PC-3 (cell line): ENCODE data around the gene VWA3B. TPM values are rescaled to one million over a fixed set of nuclear protein-coding genes. Genes with fewer than 3 reads are reported as not detected.

Source experiments
- ATAC-seq: fragments of 200-7000 bp; cut with Tn5 transposase; 2 replicates; pipeline ENCODE4 v1.9.1; 2020; ENCODE audit warnings: mild to moderate bottlenecking, moderate library complexity
- BruUV-seq: library from RNA; stranded (reverse); fragments of 400-500 nt; replicated peaks from 2 replicates; lab custom pipeline; 2021; lab: Mats Ljungman, UMichigan
- CTCF ChIA-PET: fragments of 300-600 bp; sonication (Branson Sonifier 250); formaldehyde crosslinking; loops from one replicate; lab custom pipeline; 2022; ENCODE audit warnings: antibody characterized with exemption; lab: Charles Lee
- POLR2A ChIA-PET: fragments of 300-600 bp; sonication (Branson Sonifier 250); formaldehyde crosslinking; loops from one replicate; lab custom pipeline; 2022; ENCODE audit warnings: antibody characterized with exemption; ENCODE audit not compliant: unreplicated experiment; lab: Charles Lee
- DNase-seq: peaks from one replicate; pipeline ENCODE4 v3.0.0-alpha.2; 2015
- H2AFZ ChIP-seq: fragments of 300-600 bp; sonication (generic); 2 replicates; pipeline ENCODE4 v1.6.0; 2016; ENCODE audit warnings: antibody characterized with exemption, low read length
- H3F3A ChIP-seq: fragments of 300-600 bp; sonication (generic); one replicate; pipeline ENCODE4 v1.6.0; 2017; ENCODE audit warnings: antibody characterized with exemption, low read length, control low read depth, mild to moderate bottlenecking; ENCODE audit not compliant: unreplicated experiment
- H3K27ac ChIP-seq: fragments of 300-600 bp; sonication (generic); 2 replicates; pipeline ENCODE4 v1.5.1; 2016; ENCODE audit warnings: mild to moderate bottlenecking, low read length
- H3K27me3 ChIP-seq: fragments of 300-600 bp; sonication (generic); 2 replicates; pipeline ENCODE4 v1.6.1; 2016; ENCODE audit warnings: low read length, mixed read lengths
- H3K36me3 ChIP-seq: fragments of 300-600 bp; sonication (generic); 2 replicates; pipeline ENCODE4 v1.6.1; 2016; ENCODE audit warnings: low read depth, mixed run types, low read length, mixed read lengths
- H3K4me1 ChIP-seq: fragments of 300-600 bp; sonication (generic); 2 replicates; pipeline ENCODE4 v1.5.1; 2016; ENCODE audit warnings: low read length; ENCODE audit not compliant: insufficient read depth
- H3K4me2 ChIP-seq: fragments of 300-600 bp; sonication (generic); 2 replicates; pipeline ENCODE4 v1.6.0; 2016; ENCODE audit warnings: low read length
- H3K4me3 ChIP-seq: fragments of 300-600 bp; sonication (generic); 2 replicates; pipeline ENCODE4 v1.5.1; 2016; ENCODE audit warnings: mild to moderate bottlenecking, low read length, mixed read lengths
- H3K79me2 ChIP-seq: fragments of 300-600 bp; sonication (generic); 2 replicates; pipeline ENCODE4 v1.6.1; 2017; ENCODE audit warnings: low read length, mixed read lengths
- H3K9ac ChIP-seq: fragments of 300-600 bp; sonication (generic); 2 replicates; pipeline ENCODE4 v1.6.0; 2016; ENCODE audit warnings: mild to moderate bottlenecking, low read length
- H3K9me2 ChIP-seq: fragments of 300-600 bp; sonication (generic); replicated peaks from 2 replicates; pipeline ENCODE4 v1.6.1; 2016; ENCODE audit warnings: mixed run types, low read length, mixed read lengths
- H3K9me3 ChIP-seq: fragments of 300-600 bp; sonication (generic); 2 replicates; pipeline ENCODE4 v1.6.1; 2016; ENCODE audit warnings: low read length, mixed read lengths
- H4K20me1 ChIP-seq: fragments of 300-600 bp; sonication (generic); 2 replicates; pipeline ENCODE4 v1.6.1; 2016; ENCODE audit warnings: low read length, mixed read lengths
- EZH2 ChIP-seq: fragments of 300-600 bp; sonication (generic); IDR thresholded peaks from one replicate; pipeline ENCODE4 v1.6.1; 2017; ENCODE audit warnings: antibody characterized with exemption, mild to moderate bottlenecking, low read length; ENCODE audit not compliant: unreplicated experiment
- EZH2phosphoT487 ChIP-seq: fragments of 300-600 bp; sonication (generic); IDR thresholded peaks from 2 replicates; pipeline ENCODE4 v1.6.1; 2018; ENCODE audit warnings: mild to moderate bottlenecking, antibody characterized with exemption, low read length, borderline replicate concordance
- intact Hi-C: fragments of 100-400 bp; cut with micrococcal nuclease; formaldehyde crosslinking; loops from 2 replicates; pipeline ENCODE4 v1.9.0; 2023
- total RNA-seq: library from RNA; depleted of rRNA; stranded (reverse); fragments of >200 nt; gene quantifications from 2 replicates; pipeline ENCODE4 v1.2.3, GENCODE V29; 2014; rRNA removed
- TF ChIP-seq, protein P1 (sequence below): fragments of 300-600 bp; sonication (generic); conservative IDR thresholded peaks from 2 replicates; pipeline ENCODE4 v1.5.1; 2017; ENCODE audit warnings: antibody characterized with exemption, low read depth, mild to moderate bottlenecking, low read length

Gene VWA3B
- total RNA-seq, 1 experiment from 2014 or later, result not detected

DNA sequence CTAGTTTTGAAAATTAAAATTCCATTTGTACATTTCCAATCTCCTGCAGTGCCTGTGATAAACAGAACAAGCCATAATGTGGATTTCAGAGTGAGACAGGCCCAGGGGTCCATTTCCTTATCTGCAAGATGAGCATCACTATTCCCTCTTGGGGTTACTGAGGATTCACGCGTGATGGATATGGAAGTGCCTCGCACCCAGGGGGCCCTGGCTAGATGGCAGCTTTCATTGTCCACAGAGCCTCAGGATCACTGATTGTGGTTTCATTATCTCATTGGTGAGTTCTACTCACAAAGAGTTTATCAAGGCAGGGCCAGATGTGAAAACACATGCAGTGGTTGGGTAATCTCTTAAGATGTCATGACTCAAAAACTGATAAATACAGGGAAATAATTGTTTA is 270.9 kb downstream of the VWA3B start:
- ChIA-PET CTCF (no interaction called here), POLR2A (no interaction called here)
- Histone ChIP-seq H3F3A (no peaks in the 10 kb centered on the region), H3K36me3 (no peaks in the 10 kb centered on the region), H3K27ac (peak overlapping the region; percentile 81), H3K79me2 (no peaks in the 10 kb centered on the region), H3K4me2 (no peak overlapping the region; the same call in 1 of the 2 replicates), H4K20me1 (no peaks in the 10 kb centered on the region), H2AFZ (no peak overlapping the region), H3K4me1 (peaks cover 31% of the 10 kb centered on the region), H3K4me3 (no peak overlapping the region), H3K9ac (peak overlapping the region; percentile 56; the same call in 1 of the 2 replicates), H3K9me2 (no peaks in the 10 kb centered on the region), H3K27me3 (no peaks in the 10 kb centered on the region), H3K9me3 (no peaks in the 10 kb centered on the region)
- no TSS peak for BruUV-seq
- intact Hi-C loops, result loop anchor here (10.0 kb wide), 1 partner anchor 63 kb away; no protein-coding TSS in a partner anchor
- no peak for ATAC-seq
- TF ChIP-seq, protein P1, sequence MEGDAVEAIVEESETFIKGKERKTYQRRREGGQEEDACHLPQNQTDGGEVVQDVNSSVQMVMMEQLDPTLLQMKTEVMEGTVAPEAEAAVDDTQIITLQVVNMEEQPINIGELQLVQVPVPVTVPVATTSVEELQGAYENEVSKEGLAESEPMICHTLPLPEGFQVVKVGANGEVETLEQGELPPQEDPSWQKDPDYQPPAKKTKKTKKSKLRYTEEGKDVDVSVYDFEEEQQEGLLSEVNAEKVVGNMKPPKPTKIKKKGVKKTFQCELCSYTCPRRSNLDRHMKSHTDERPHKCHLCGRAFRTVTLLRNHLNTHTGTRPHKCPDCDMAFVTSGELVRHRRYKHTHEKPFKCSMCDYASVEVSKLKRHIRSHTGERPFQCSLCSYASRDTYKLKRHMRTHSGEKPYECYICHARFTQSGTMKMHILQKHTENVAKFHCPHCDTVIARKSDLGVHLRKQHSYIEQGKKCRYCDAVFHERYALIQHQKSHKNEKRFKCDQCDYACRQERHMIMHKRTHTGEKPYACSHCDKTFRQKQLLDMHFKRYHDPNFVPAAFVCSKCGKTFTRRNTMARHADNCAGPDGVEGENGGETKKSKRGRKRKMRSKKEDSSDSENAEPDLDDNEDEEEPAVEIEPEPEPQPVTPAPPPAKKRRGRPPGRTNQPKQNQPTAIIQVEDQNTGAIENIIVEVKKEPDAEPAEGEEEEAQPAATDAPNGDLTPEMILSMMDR, result no peak
- no peak for TF ChIP-seq EZH2
- no peak for TF ChIP-seq EZH2phosphoT487
- no peak for DNase-seq

DNA sequence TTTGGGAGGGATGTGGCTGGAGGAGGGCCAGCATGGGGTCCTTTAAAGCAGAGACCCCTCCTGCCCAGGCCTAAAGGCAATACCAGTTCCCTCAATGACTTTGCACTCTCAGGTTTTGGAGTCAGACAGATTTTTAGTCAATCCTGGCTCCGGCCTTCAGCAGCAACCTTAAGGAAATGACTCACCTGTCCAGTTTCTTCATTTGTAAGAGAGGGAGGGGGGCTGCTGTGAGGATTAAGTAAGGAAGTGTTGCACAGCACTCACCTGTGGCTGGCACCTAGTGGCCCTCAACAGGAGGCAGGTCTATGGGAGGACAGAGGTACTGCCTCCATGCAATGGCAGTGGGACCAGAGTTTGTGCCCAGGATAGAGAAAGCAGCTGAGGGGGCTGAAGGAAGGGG is 273.0 kb downstream of the VWA3B start:
- H3F3A ChIP-seq, result no peaks in the 10 kb centered on the region
- no peaks in the 10 kb centered on the region for H3K36me3 ChIP-seq
- CTCF ChIA-PET, result no interaction called here
- peak overlapping the region; percentile 64 for H3K9ac ChIP-seq
- BruUV-seq, result no TSS peak
- peak overlapping the region; percentile 51; the same call in 1 of the 2 replicates for H2AFZ ChIP-seq
- H3K4me3 ChIP-seq, result no peak overlapping the region
- peak; percentile 53 for ATAC-seq
- intact Hi-C loops, result loop anchor here (10.0 kb wide), 1 partner anchor 65 kb away; no protein-coding TSS in a partner anchor
- peak; percentile 82 for DNase-seq
- H3K4me1 ChIP-seq, result peaks cover 31% of the 10 kb centered on the region
- H3K27ac ChIP-seq, result peak overlapping the region; percentile 75
- no peaks in the 10 kb centered on the region for H3K9me2 ChIP-seq
- no peaks in the 10 kb centered on the region for H4K20me1 ChIP-seq
- no peaks in the 10 kb centered on the region for H3K27me3 ChIP-seq
- H3K4me2 ChIP-seq, result peak overlapping the region; percentile 54
- TF ChIP-seq, protein P1, result peak; percentile 16; the same call in 1 of the 2 replicates
- no peak for TF ChIP-seq EZH2phosphoT487
- TF ChIP-seq EZH2, result no peak
- POLR2A ChIA-PET, result no interaction called here
- H3K79me2 ChIP-seq, result no peaks in the 10 kb centered on the region
- no peaks in the 10 kb centered on the region for H3K9me3 ChIP-seq

Other genes starting within 250 kb of the VWA3B start
- 21.1 and 27.2 TPM in 2 replicates for gene TMEM131, start 91.2 kb upstream of the VWA3B start, total RNA-seq